MCF 10A (cell line): Measurements from ENCODE around the gene NEK10. TPM values are rescaled to one million over a fixed set of nuclear protein-coding genes. Genes with fewer than 3 reads are reported as not detected.
A peak's percentile ranks its signal among the peaks of the same experiment; 100 is the strongest.

ENCODE experiments used
- BruUV-seq: library from RNA; stranded (reverse); fragments of 400-500 nt; replicated peaks from 2 replicates; lab custom pipeline; 2021; lab: Mats Ljungman, UMichigan
- CTCF ChIA-PET: fragments of 300-600 bp; sonication (Branson Sonifier 250); formaldehyde crosslinking; extraction: SDS; loops from one replicate; lab custom pipeline; 2021; ENCODE audit warnings: antibody characterized with exemption, inconsistent platforms; lab: Yijun Ruan, JAX
- POLR2A ChIA-PET: fragments of 300-600, 350-650 bp; sonication (Branson Sonifier 250); formaldehyde crosslinking; extraction: SDS; loops from one replicate; lab custom pipeline; 2020; ENCODE audit warnings: antibody characterized with exemption, inconsistent platforms; lab: Yijun Ruan, JAX
- DNase-seq: peaks from one replicate; pipeline ENCODE4 v3.0.0-alpha.2; 2018; ENCODE audit not compliant: unreplicated experiment
- H3K27ac Mint-ChIP-seq: one replicate; pipeline ENCODE4 v1.8.0; 2022; ENCODE audit warnings: mild to moderate bottlenecking, low read depth, mixed read lengths; ENCODE audit not compliant: unreplicated experiment
- H3K27me3 Mint-ChIP-seq: one replicate; pipeline ENCODE4 v1.8.0; 2022; ENCODE audit warnings: mixed read lengths; ENCODE audit not compliant: insufficient read depth, unreplicated experiment
- H3K36me3 Mint-ChIP-seq: one replicate; pipeline ENCODE4 v1.8.0; 2022; ENCODE audit warnings: mild to moderate bottlenecking, moderate library complexity, mixed read lengths; ENCODE audit not compliant: insufficient read depth, unreplicated experiment
- H3K4me1 Mint-ChIP-seq: one replicate; pipeline ENCODE4 v1.8.0; 2022; ENCODE audit warnings: mixed read lengths; ENCODE audit not compliant: insufficient read depth, unreplicated experiment
- H3K4me3 Mint-ChIP-seq: one replicate; pipeline ENCODE4 v1.8.0; 2022; ENCODE audit warnings: mild to moderate bottlenecking, moderate library complexity, mixed read lengths; ENCODE audit not compliant: unreplicated experiment
- H3K9me3 Mint-ChIP-seq: one replicate; pipeline ENCODE4 v1.8.0; 2022; ENCODE audit warnings: mixed read lengths; ENCODE audit not compliant: unreplicated experiment
- CTCF ChIP-seq: fragments of 200-600 bp; IDR thresholded peaks from one replicate; pipeline ENCODE4 v1.8.0; 2022; ENCODE audit warnings: antibody characterized with exemption, mild to moderate bottlenecking; ENCODE audit not compliant: unreplicated experiment
- intact Hi-C: fragments of 100-400 bp; cut with micrococcal nuclease; formaldehyde crosslinking; loops from 2 replicates; pipeline ENCODE4 v1.14.1; 2022
- total RNA-seq: library from RNA; stranded (reverse); gene quantifications from 2 replicates; pipeline ENCODE4 v1.2.3, GENCODE V29; 2022

The NEK10 gene
- total RNA-seq, 1 experiment from 2014 or later: 0.44 TPM

GRCh38 chr3:27134171-27134796 lies 234.9 kb downstream of the NEK10 start:
- H3K9me3 Mint-ChIP-seq: no peaks in the 10 kb centered on the region
- H3K4me3 Mint-ChIP-seq: no peak overlapping the region
- peak; percentile 82 for TF ChIP-seq CTCF
- peak; percentile 80 for DNase-seq
- intact Hi-C loops: loop anchor here (1.0 to 5.0 kb wide), 4 partner anchors 120 to 547 kb away; no protein-coding TSS in a partner anchor
- H3K27ac Mint-ChIP-seq: no peak overlapping the region
- POLR2A ChIA-PET: no interaction called here
- BruUV-seq: no TSS peak
- no peaks in the 10 kb centered on the region for H3K36me3 Mint-ChIP-seq
- CTCF ChIA-PET: interaction anchor here (0.5 to 6.0 kb wide), 47 partner anchors 9 to 1795 kb away, joined by 3 to 70 read pairs (median 4); partner anchors contain the start of gene NEK10
- no peaks in the 10 kb centered on the region for H3K4me1 Mint-ChIP-seq
- no peaks in the 10 kb centered on the region for H3K27me3 Mint-ChIP-seq

- H3K4me3 Mint-ChIP-seq: no peak overlapping the region
- intact Hi-C loops: loop anchor here (5.0 kb wide), 1 partner anchor 219 kb away; no protein-coding TSS in a partner anchor
- H3K9me3 Mint-ChIP-seq: no peaks in the 10 kb centered on the region
- POLR2A ChIA-PET: no interaction called here
- no peak for TF ChIP-seq CTCF
- H3K27me3 Mint-ChIP-seq: no peaks in the 10 kb centered on the region
- no TSS peak for BruUV-seq
- no peak overlapping the region for H3K27ac Mint-ChIP-seq
- DNase-seq: no peak
- no peaks in the 10 kb centered on the region for H3K36me3 Mint-ChIP-seq
- CTCF ChIA-PET: interaction anchor here (0.7 to 6.0 kb wide), 9 partner anchors 8 to 546 kb away, joined by 3 to 70 read pairs (median 6); no protein-coding TSS in a partner anchor
- H3K4me1 Mint-ChIP-seq: no peaks in the 10 kb centered on the region
Measured at GRCh38 chr3:27133060-27133459, 236.1 kb downstream of the NEK10 start.

GRCh38 chr3:27130796-27131195 lies 238.4 kb downstream of the NEK10 start:
- CTCF ChIA-PET: interaction anchor here (0.8 to 1.9 kb wide), 3 partner anchors 123 to 551 kb away, joined by 3 to 16 read pairs (median 5); no protein-coding TSS in a partner anchor
- Mint-ChIP-seq H3K4me1 (no peaks in the 10 kb centered on the region), H3K36me3 (no peaks in the 10 kb centered on the region), H3K4me3 (no peak overlapping the region), H3K27ac (no peak overlapping the region), H3K9me3 (no peaks in the 10 kb centered on the region), H3K27me3 (no peaks in the 10 kb centered on the region)
- TF ChIP-seq CTCF: no peak
- POLR2A ChIA-PET: no interaction called here
- DNase-seq: no peak
- intact Hi-C loops: loop anchor here (5.0 kb wide), 1 partner anchor 222 kb away; no protein-coding TSS in a partner anchor
- BruUV-seq: no TSS peak

- intact Hi-C loops: no loop called here
- no peaks in the 10 kb centered on the region for H3K4me1 Mint-ChIP-seq
- no peak overlapping the region for H3K27ac Mint-ChIP-seq
- no peaks in the 10 kb centered on the region for H3K36me3 Mint-ChIP-seq
- H3K9me3 Mint-ChIP-seq: no peaks in the 10 kb centered on the region
- DNase-seq: no peak
- no peaks in the 10 kb centered on the region for H3K27me3 Mint-ChIP-seq
- no peak overlapping the region for H3K4me3 Mint-ChIP-seq
- no TSS peak for BruUV-seq
- TF ChIP-seq CTCF: no peak
- ChIA-PET CTCF (interaction anchor here (1.4 kb wide), 1 partner anchor 126 kb away, joined by 9 read pairs; no protein-coding TSS in a partner anchor), POLR2A (no interaction called here)
Measured at GRCh38 chr3:27127879-27128278, 241.3 kb downstream of the NEK10 start.
